HEK293T (cell line): ENCODE results near the gene CSNK1G1.

Experiments
- ARNT ChIP-seq: fragments of 450-650 bp; IDR thresholded peaks from 2 replicates; pipeline ENCODE4 v1.6.1; 2017; ENCODE audit warnings: mild to moderate bottlenecking
- ELF4 ChIP-seq: fragments of 450-650 bp; IDR thresholded peaks from 2 replicates; pipeline ENCODE4 v1.6.1; 2017; ENCODE audit warnings: antibody characterized with exemption
- FOXM1 ChIP-seq: fragments of 450-650 bp; IDR thresholded peaks from 2 replicates; pipeline ENCODE4 v1.6.1; 2017; ENCODE audit warnings: mild to moderate bottlenecking, borderline replicate concordance
- LEF1 ChIP-seq: fragments of 450-650 bp; IDR thresholded peaks from 2 replicates; pipeline ENCODE4 v1.6.1; 2017; ENCODE audit warnings: mild to moderate bottlenecking, borderline replicate concordance
- NFRKB ChIP-seq: fragments of 450-650 bp; IDR thresholded peaks from 2 replicates; pipeline ENCODE4 v1.6.1; 2016; ENCODE audit warnings: mild to moderate bottlenecking, moderate library complexity

- no peak for TF ChIP-seq LEF1
- TF ChIP-seq NFRKB: no peak
- TF ChIP-seq FOXM1: no peak
- TF ChIP-seq ELF4: no peak
- no peak for TF ChIP-seq ARNT
These were observed 1.2 kb downstream of the CSNK1G1 start for GRCh38 chr15:64354688-64355344.
